ENCODE data around the gene GALM. TPM values are rescaled to one million over a fixed set of nuclear protein-coding genes. Genes with fewer than 3 reads are reported as not detected.
A peak's percentile ranks its signal among the peaks of the same experiment; 100 is the strongest.

The GALM gene
- total and polyA plus RNA-seq, 2 of the 13 experiments (the other 11 are each of a cell fraction or from before 2014, with no cell fraction given), result 65.5 to 90.0 TPM

- TF ChIP-seq RELA (CRISPR knock-in tag; IDR thresholded peaks at IDR 0.05) (peak; percentile 62), ZNF3 (CRISPR knock-in tag; IDR thresholded peaks at IDR 0.05) (no peak), SMC3 (IDR thresholded peaks at IDR 0.05; ENCODE audit: low read length) (peak; percentile 13; the same call in 1 of the 2 replicates), SNAI1 (CRISPR knock-in tag; IDR thresholded peaks at IDR 0.05; ENCODE audit: borderline replicate concordance) (no peak), ZKSCAN8 (CRISPR knock-in tag; IDR thresholded peaks at IDR 0.05; ENCODE audit: borderline replicate concordance) (peak; percentile 89), RXRB (CRISPR knock-in tag; IDR thresholded peaks at IDR 0.05; ENCODE audit: borderline replicate concordance) (peak; percentile 60), PRMT3 (CRISPR knock-in tag; IDR thresholded peaks at IDR 0.05; ENCODE audit: borderline replicate concordance, low read depth) (no peak), MTERF4 (CRISPR knock-in tag; IDR thresholded peaks at IDR 0.05) (peak; percentile 96; the same call in 1 of the 2 replicates), ZFP36 (IDR thresholded peaks at IDR 0.05; ENCODE audit: borderline replicate concordance, low read depth, low read length, partially characterized antibody) (no peak), KLF6 (CRISPR knock-in tag; IDR thresholded peaks at IDR 0.05) (peak; percentile 68), NFKBIZ (CRISPR knock-in tag; IDR thresholded peaks at IDR 0.05) (no peak), GATAD1 (CRISPR knock-in tag; IDR thresholded peaks at IDR 0.05) (peak; percentile 46; the same call in 1 of the 2 replicates), ZNF703 (CRISPR knock-in tag; IDR thresholded peaks at IDR 0.05; ENCODE audit: borderline replicate concordance) (no peak), ZBTB21 (CRISPR knock-in tag; IDR thresholded peaks at IDR 0.05) (no peak), ZNF512 (CRISPR knock-in tag; IDR thresholded peaks at IDR 0.05) (no peak), ZNF576 (CRISPR knock-in tag; IDR thresholded peaks at IDR 0.05) (no peak), FOXA1 (IDR thresholded peaks at IDR 0.05) (no peak), FOXA1 (CRISPR knock-in tag; IDR thresholded peaks at IDR 0.05) (peak; percentile 66; the same call in 1 of the 2 replicates)
- TF ChIP-seq, protein P1, sequence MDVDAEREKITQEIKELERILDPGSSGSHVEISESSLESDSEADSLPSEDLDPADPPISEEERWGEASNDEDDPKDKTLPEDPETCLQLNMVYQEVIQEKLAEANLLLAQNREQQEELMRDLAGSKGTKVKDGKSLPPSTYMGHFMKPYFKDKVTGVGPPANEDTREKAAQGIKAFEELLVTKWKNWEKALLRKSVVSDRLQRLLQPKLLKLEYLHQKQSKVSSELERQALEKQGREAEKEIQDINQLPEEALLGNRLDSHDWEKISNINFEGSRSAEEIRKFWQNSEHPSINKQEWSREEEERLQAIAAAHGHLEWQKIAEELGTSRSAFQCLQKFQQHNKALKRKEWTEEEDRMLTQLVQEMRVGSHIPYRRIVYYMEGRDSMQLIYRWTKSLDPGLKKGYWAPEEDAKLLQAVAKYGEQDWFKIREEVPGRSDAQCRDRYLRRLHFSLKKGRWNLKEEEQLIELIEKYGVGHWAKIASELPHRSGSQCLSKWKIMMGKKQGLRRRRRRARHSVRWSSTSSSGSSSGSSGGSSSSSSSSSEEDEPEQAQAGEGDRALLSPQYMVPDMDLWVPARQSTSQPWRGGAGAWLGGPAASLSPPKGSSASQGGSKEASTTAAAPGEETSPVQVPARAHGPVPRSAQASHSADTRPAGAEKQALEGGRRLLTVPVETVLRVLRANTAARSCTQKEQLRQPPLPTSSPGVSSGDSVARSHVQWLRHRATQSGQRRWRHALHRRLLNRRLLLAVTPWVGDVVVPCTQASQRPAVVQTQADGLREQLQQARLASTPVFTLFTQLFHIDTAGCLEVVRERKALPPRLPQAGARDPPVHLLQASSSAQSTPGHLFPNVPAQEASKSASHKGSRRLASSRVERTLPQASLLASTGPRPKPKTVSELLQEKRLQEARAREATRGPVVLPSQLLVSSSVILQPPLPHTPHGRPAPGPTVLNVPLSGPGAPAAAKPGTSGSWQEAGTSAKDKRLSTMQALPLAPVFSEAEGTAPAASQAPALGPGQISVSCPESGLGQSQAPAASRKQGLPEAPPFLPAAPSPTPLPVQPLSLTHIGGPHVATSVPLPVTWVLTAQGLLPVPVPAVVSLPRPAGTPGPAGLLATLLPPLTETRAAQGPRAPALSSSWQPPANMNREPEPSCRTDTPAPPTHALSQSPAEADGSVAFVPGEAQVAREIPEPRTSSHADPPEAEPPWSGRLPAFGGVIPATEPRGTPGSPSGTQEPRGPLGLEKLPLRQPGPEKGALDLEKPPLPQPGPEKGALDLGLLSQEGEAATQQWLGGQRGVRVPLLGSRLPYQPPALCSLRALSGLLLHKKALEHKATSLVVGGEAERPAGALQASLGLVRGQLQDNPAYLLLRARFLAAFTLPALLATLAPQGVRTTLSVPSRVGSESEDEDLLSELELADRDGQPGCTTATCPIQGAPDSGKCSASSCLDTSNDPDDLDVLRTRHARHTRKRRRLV (CRISPR knock-in tag; IDR thresholded peaks at IDR 0.05), result peak; percentile 81; the same call in 1 of the 2 replicates
- TF ChIP-seq, protein P2, sequence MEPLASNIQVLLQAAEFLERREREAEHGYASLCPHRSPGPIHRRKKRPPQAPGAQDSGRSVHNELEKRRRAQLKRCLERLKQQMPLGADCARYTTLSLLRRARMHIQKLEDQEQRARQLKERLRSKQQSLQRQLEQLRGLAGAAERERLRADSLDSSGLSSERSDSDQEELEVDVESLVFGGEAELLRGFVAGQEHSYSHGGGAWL (CRISPR knock-in tag; IDR thresholded peaks at IDR 0.05), result peak; percentile 83
Measured at GRCh38 chr2:38665854-38666555, at the start of gene GALM (continued).

Data from HepG2 (cell line).